ENCODE results near the gene MYO3B. TPM values are rescaled to one million over a fixed set of nuclear protein-coding genes. Genes with fewer than 3 reads are reported as not detected.

Gene MYO3B
- total and polyA plus RNA-seq, 7 donors, result 0.34 TPM; not detected in 6

DNA sequence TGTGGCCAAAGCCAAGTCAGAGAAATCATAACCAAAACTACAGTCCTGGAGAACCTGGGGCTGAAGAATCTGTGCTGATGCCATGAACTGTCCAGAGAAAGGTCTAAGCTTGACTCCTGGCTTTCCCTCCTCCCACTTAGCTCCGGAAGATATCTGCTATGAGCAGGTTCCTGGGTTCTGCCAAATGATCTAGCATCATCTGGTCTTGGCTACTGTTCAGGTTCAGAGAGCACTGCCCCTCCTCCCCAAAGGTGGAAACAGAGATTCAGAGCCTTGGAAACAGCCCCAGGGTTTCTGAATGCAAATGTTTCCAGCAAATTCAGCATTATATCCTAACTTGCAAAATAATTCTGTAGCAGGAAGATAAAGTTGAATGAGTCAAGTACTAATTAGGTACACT lies 317.9 kb downstream of the MYO3B start:
- H3K27ac ChIP-seq, result no peak overlapping the region
- no peaks in the 10 kb centered on the region for H3K4me1 ChIP-seq
- H3K36me3 ChIP-seq, result no peaks in the 10 kb centered on the region
- intact Hi-C loops (cut with DNase I), result no loop called here
- no peaks in the 10 kb centered on the region for H3K27me3 ChIP-seq
- no peak overlapping the region for H3K4me3 ChIP-seq
- no peak for DNase-seq
- 67 to 82% methylated on average over 1 of the region's 1 CpG for WGBS, 2 donors
- H3K9me3 ChIP-seq, result no peaks in the 10 kb centered on the region
- no peak for TF ChIP-seq CTCF (IDR thresholded peaks at IDR 0.05)
- no peak for TF ChIP-seq POLR2A (IDR thresholded peaks at IDR 0.05)
- TF ChIP-seq POLR2AphosphoS5 (IDR thresholded peaks at IDR 0.05), result no peak
- TF ChIP-seq EP300 (IDR thresholded peaks at IDR 0.05), result no peak

- no peak overlapping the region for H3K4me3 ChIP-seq
- no peaks in the 10 kb centered on the region for H3K9me3 ChIP-seq
- H3K36me3 ChIP-seq, result no peaks in the 10 kb centered on the region
- DNase-seq, result no peak
- no peaks in the 10 kb centered on the region for H3K27me3 ChIP-seq
- 11 to 49% methylated on average over 5 of the region's 5 CpGs for WGBS, 2 donors
- H3K27ac ChIP-seq, result no peak overlapping the region
- peaks cover 0 to 15% (median 5%) of the 10 kb centered on the region in 4 donors for H3K4me1 ChIP-seq
- intact Hi-C loops (cut with DNase I), result no loop called here
- TF ChIP-seq EP300 (IDR thresholded peaks at IDR 0.05) (no peak), POLR2AphosphoS5 (IDR thresholded peaks at IDR 0.05) (no peak), CTCF (IDR thresholded peaks at IDR 0.05) (no peak), POLR2A (IDR thresholded peaks at IDR 0.05) (no peak)
Measured at GRCh38 chr2:170498619-170499018, 320.7 kb downstream of the MYO3B start.

GRCh38 chr2:170500104-170500503 lies 322.2 kb downstream of the MYO3B start:
- DNase-seq, result no peak
- Histone ChIP-seq H3K4me3 (no peak overlapping the region), H3K9me3 (no peaks in the 10 kb centered on the region), H3K4me1 (peaks cover 0 to 17% (median 5%) of the 10 kb centered on the region in 4 donors), H3K36me3 (no peaks in the 10 kb centered on the region), H3K27me3 (no peaks in the 10 kb centered on the region), H3K27ac (peak overlapping the region in 1 of 4 donors; percentile 25)
- 17 to 77% methylated on average over 1 of the region's 1 CpG for WGBS, 2 donors
- intact Hi-C loops (cut with DNase I), result loop anchor here (5.0 to 10.0 kb wide), 2 partner anchors 95 to 217 kb away; partner anchors contain the start of gene SP5
- TF ChIP-seq POLR2A (IDR thresholded peaks at IDR 0.05) (no peak), CTCF (IDR thresholded peaks at IDR 0.05) (no peak), EP300 (IDR thresholded peaks at IDR 0.05) (no peak), POLR2AphosphoS5 (IDR thresholded peaks at IDR 0.05) (no peak)

- intact Hi-C loops (cut with DNase I), result loop anchor here (5.0 to 10.0 kb wide), 2 partner anchors 94 to 217 kb away; partner anchors contain the start of gene SP5
- Histone ChIP-seq H3K9me3 (no peaks in the 10 kb centered on the region), H3K4me1 (peaks cover 0 to 23% (median 9%) of the 10 kb centered on the region in 4 donors), H3K36me3 (no peaks in the 10 kb centered on the region), H3K4me3 (no peak overlapping the region), H3K27ac (peak overlapping the region; percentile 18 to 64 (median 24)), H3K27me3 (no peaks in the 10 kb centered on the region)
- no peak for DNase-seq
- WGBS, 2 donors, result 55 to 65% methylated on average over 5 of the region's 5 CpGs
- TF ChIP-seq POLR2AphosphoS5 (IDR thresholded peaks at IDR 0.05), result peak in 1 of 4 donors; percentile 33
- no peak for TF ChIP-seq CTCF (IDR thresholded peaks at IDR 0.05)
Measured at GRCh38 chr2:170500770-170501169, 322.8 kb downstream of the MYO3B start.

Data from sigmoid colon (tissue), 7 donors.